Neural cell (in vitro differentiated cells): ENCODE results near the gene HPS4. TPM values are rescaled to one million over a fixed set of nuclear protein-coding genes. Genes with fewer than 3 reads are reported as not detected.

ENCODE experiments used
- H2AFZ ChIP-seq: fragments of 200-600, 300-800 bp; sonication (generic), shearing (Covaris generic); 2 replicates; pipeline ENCODE4 v1.6.0; 2014; ENCODE audit warnings: low read depth, mild to moderate bottlenecking, antibody characterized with exemption, low read length, moderate library complexity
- H3F3A ChIP-seq: fragments of 200-600 bp; shearing (Covaris generic); 2 replicates; pipeline ENCODE4 v1.6.1; 2016; ENCODE audit warnings: mild to moderate bottlenecking, moderate library complexity, mixed read lengths, antibody characterized with exemption, low read length; ENCODE audit not compliant: insufficient read depth, poor library complexity, severe bottlenecking
- H3K27ac ChIP-seq: fragments of 200-600, 300-800 bp; sonication (generic), shearing (Covaris generic); 2 replicates; pipeline ENCODE4 v1.5.1; 2014; ENCODE audit warnings: mild to moderate bottlenecking, low read length, moderate library complexity
- H3K27me3 ChIP-seq: fragments of 300-800, 200-600 bp; sonication (generic), shearing (Covaris generic); 2 replicates; pipeline ENCODE4 v1.6.0; 2014; ENCODE audit warnings: mild to moderate bottlenecking, low read depth, low read length, moderate library complexity; ENCODE audit not compliant: insufficient read depth
- H3K36me3 ChIP-seq: fragments of 300-800, 200-600 bp; sonication (generic), shearing (Covaris generic); 2 replicates; pipeline ENCODE4 v1.5.1; 2014; ENCODE audit warnings: mild to moderate bottlenecking, antibody characterized with exemption, low read length, moderate library complexity; ENCODE audit not compliant: insufficient read depth
- H3K4me2 ChIP-seq: fragments of 300-800, 200-600 bp; sonication (generic), shearing (Covaris generic); 2 replicates; pipeline ENCODE4 v1.6.0; 2014; ENCODE audit warnings: mild to moderate bottlenecking, low read length
- H3K4me3 ChIP-seq: fragments of 300-800, 200-600 bp; sonication (generic), shearing (Covaris generic); 2 replicates; pipeline ENCODE4 v1.5.1; 2014; ENCODE audit warnings: mild to moderate bottlenecking, low read length, moderate library complexity
- H3K79me2 ChIP-seq: fragments of 200-600 bp; shearing (Covaris generic); replicated peaks from 2 replicates; pipeline ENCODE4 v1.6.0; 2014; ENCODE audit warnings: mild to moderate bottlenecking, low read length, moderate library complexity; ENCODE audit not compliant: insufficient read depth
- H3K9ac ChIP-seq: fragments of 300-800, 200-600 bp; sonication (generic), shearing (Covaris generic); 2 replicates; pipeline ENCODE4 v1.6.1; 2016; ENCODE audit warnings: mild to moderate bottlenecking, low read length, mixed read lengths
- H3K9me2 ChIP-seq: fragments of 200-600 bp; shearing (Covaris generic); 2 replicates; pipeline ENCODE4 v1.6.1; 2016; ENCODE audit warnings: mild to moderate bottlenecking, low read length, mixed read lengths; ENCODE audit not compliant: insufficient read depth
- H3K9me3 ChIP-seq: fragments of 200-600, 300-800 bp; sonication (generic), shearing (Covaris generic); 2 replicates; pipeline ENCODE4 v1.6.1; 2016; ENCODE audit warnings: mild to moderate bottlenecking, mixed run types, low read length, moderate library complexity, mixed read lengths
- H4K20me1 ChIP-seq: fragments of 200-600 bp; shearing (Covaris generic); 2 replicates; pipeline ENCODE4 v1.6.1; 2016; ENCODE audit warnings: mild to moderate bottlenecking, mixed run types; ENCODE audit not compliant: insufficient read depth
- EZH2 ChIP-seq: fragments of 200-600, 300-800 bp; shearing (Covaris generic), sonication (generic); IDR thresholded peaks from 2 replicates; pipeline ENCODE4 v1.6.1; 2014; ENCODE audit warnings: antibody characterized with exemption, low read length, borderline replicate concordance, mild to moderate bottlenecking; ENCODE audit not compliant: insufficient read depth, poor library complexity, severe bottlenecking
- MXI1 ChIP-seq: fragments of 450-650 bp; conservative IDR thresholded peaks from 2 replicates; pipeline ENCODE4 v1.6.1; 2014; ENCODE audit warnings: antibody characterized with exemption, mild to moderate bottlenecking; ENCODE audit not compliant: poor library complexity, severe bottlenecking
- POLR2AphosphoS5 ChIP-seq: IDR thresholded peaks from 2 replicates; pipeline ENCODE4 v1.6.1; 2012
- RAD21 ChIP-seq: fragments of 450-650 bp; conservative IDR thresholded peaks from 2 replicates; pipeline ENCODE4 v1.6.1; 2014; ENCODE audit warnings: antibody characterized with exemption, mild to moderate bottlenecking, moderate library complexity
- SMC3 ChIP-seq: fragments of 450-650 bp; conservative IDR thresholded peaks from 2 replicates; pipeline ENCODE4 v1.6.1; 2014; ENCODE audit warnings: antibody characterized with exemption, mild to moderate bottlenecking, moderate library complexity; ENCODE audit not compliant: poor library complexity
- TAF1 ChIP-seq: IDR thresholded peaks from 2 replicates; pipeline ENCODE4 v1.6.1; 2012; ENCODE audit warnings: low read depth
- polyA plus RNA-seq: library from polyadenylated mRNA; depleted of rRNA; stranded (reverse); fragments of >200 nt; gene quantifications from 2 replicates; pipeline ENCODE4 v1.2.3, GENCODE V29; 2014
- TF ChIP-seq, protein P1 (sequence below): fragments of 450-650 bp; IDR thresholded peaks from 2 replicates; pipeline ENCODE4 v1.5.1; 2014; ENCODE audit warnings: antibody characterized with exemption, mild to moderate bottlenecking, moderate library complexity; ENCODE audit not compliant: poor library complexity, severe bottlenecking
- TF ChIP-seq, protein P2 (sequence below): IDR thresholded peaks from 2 replicates; pipeline ENCODE4 v1.6.1; 2012; ENCODE audit warnings: borderline replicate concordance

The HPS4 gene
- polyA plus RNA-seq, 1 donor from 2014 or later: 54.1 TPM

DNA sequence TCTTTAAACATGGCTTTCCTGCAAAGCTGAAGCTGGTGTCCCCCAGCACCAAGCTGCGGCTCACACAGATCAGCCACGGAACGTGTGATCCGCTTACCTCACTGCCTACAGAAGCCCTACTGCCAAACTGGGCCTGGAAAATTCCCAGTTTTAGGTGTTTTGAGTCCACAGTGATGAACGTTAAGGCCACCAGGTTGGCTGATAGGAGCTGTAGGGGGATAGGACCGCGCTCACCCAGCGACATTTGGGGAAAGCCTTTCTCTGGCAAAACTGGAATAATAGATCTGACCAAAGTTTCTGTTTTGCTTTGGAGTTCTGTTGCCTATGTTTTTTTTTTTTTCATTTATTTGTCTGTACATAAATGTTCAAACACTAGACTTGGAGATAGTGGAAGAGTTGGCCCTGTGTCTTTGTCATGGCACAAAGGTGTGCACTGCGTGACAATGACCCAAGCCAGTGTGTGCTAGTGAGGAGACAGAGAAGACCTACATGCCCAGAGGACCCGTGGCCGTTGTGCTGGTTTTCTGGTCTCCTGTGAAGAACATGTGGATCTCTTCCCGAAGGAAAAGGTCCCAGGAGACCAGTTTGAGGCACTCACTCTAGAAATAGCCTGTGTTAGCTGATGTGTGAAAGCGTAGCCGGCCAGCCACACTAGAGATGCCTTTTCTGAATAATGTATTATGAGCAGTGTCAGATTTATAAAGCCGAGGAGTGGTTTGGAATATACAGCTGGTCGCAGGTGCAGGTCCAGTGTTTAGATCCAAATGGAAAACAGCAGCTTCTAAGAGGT lies 39.5 kb downstream of the HPS4 start:
- H3K79me2 ChIP-seq: no peaks in the 10 kb centered on the region

DNA sequence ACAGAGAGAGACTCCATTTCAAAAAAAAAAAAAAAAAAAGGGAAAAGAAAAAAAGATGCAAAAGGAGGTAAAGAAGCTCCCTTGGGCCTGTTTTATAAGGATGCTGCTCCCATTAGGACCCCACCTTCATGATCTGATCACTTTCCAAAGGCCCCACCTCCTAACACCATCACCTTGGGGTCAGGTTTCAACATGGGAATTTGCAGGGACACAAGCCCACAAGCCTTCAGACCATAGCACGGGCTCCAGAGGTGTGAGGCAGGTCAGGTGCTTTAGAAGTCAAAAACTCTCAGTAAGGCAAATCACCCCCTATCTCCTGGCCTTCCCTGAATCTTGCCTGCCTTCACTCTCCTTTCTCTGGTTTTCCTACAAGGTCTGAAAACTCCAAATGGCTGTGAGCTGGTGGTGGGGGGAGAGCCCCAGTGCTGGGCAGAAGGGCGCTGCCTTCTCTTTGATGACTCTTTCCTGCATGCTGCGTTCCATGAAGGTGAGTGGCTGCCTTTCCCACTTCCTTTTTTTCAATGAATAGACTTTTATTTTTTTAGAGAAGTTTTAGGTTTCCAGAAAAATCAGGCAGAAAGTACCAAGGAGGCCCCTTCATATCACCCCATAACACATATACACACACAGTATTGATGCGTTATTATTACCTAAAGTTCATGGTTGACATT lies 41.4 kb downstream of the HPS4 start:
- no peak overlapping the region for H3K4me3 ChIP-seq
- no peak overlapping the region for H2AFZ ChIP-seq
- H3K4me2 ChIP-seq: no peak overlapping the region
- H3K9me3 ChIP-seq: no peaks in the 10 kb centered on the region
- no peak overlapping the region for H3K27ac ChIP-seq
- no peaks in the 10 kb centered on the region for H3K27me3 ChIP-seq
- H4K20me1 ChIP-seq: no peaks in the 10 kb centered on the region
- no peaks in the 10 kb centered on the region for H3K9me2 ChIP-seq
- H3F3A ChIP-seq: no peaks in the 10 kb centered on the region
- TF ChIP-seq MXI1: no peak
- TF ChIP-seq SMC3: no peak
- no peaks in the 10 kb centered on the region for H3K79me2 ChIP-seq
- no peak overlapping the region for H3K9ac ChIP-seq
- no peaks in the 10 kb centered on the region for H3K36me3 ChIP-seq

More for the DNA sequence above, 39.5 kb downstream of the HPS4 start:
- Histone ChIP-seq H4K20me1 (no peaks in the 10 kb centered on the region), H3K27ac (no peak overlapping the region), H3K27me3 (no peaks in the 10 kb centered on the region), H3K4me3 (no peak overlapping the region), H3K4me2 (no peak overlapping the region), H3K9me3 (no peaks in the 10 kb centered on the region), H3K9me2 (no peaks in the 10 kb centered on the region), H3K36me3 (no peaks in the 10 kb centered on the region), H2AFZ (no peak overlapping the region), H3F3A (no peaks in the 10 kb centered on the region), H3K9ac (no peak overlapping the region)
- TF ChIP-seq EZH2 (no peak), RAD21 (no peak), POLR2AphosphoS5 (no peak), TAF1 (no peak), MXI1 (no peak)
- TF ChIP-seq, protein P1, sequence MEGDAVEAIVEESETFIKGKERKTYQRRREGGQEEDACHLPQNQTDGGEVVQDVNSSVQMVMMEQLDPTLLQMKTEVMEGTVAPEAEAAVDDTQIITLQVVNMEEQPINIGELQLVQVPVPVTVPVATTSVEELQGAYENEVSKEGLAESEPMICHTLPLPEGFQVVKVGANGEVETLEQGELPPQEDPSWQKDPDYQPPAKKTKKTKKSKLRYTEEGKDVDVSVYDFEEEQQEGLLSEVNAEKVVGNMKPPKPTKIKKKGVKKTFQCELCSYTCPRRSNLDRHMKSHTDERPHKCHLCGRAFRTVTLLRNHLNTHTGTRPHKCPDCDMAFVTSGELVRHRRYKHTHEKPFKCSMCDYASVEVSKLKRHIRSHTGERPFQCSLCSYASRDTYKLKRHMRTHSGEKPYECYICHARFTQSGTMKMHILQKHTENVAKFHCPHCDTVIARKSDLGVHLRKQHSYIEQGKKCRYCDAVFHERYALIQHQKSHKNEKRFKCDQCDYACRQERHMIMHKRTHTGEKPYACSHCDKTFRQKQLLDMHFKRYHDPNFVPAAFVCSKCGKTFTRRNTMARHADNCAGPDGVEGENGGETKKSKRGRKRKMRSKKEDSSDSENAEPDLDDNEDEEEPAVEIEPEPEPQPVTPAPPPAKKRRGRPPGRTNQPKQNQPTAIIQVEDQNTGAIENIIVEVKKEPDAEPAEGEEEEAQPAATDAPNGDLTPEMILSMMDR: no peak
- TF ChIP-seq, protein P2, sequence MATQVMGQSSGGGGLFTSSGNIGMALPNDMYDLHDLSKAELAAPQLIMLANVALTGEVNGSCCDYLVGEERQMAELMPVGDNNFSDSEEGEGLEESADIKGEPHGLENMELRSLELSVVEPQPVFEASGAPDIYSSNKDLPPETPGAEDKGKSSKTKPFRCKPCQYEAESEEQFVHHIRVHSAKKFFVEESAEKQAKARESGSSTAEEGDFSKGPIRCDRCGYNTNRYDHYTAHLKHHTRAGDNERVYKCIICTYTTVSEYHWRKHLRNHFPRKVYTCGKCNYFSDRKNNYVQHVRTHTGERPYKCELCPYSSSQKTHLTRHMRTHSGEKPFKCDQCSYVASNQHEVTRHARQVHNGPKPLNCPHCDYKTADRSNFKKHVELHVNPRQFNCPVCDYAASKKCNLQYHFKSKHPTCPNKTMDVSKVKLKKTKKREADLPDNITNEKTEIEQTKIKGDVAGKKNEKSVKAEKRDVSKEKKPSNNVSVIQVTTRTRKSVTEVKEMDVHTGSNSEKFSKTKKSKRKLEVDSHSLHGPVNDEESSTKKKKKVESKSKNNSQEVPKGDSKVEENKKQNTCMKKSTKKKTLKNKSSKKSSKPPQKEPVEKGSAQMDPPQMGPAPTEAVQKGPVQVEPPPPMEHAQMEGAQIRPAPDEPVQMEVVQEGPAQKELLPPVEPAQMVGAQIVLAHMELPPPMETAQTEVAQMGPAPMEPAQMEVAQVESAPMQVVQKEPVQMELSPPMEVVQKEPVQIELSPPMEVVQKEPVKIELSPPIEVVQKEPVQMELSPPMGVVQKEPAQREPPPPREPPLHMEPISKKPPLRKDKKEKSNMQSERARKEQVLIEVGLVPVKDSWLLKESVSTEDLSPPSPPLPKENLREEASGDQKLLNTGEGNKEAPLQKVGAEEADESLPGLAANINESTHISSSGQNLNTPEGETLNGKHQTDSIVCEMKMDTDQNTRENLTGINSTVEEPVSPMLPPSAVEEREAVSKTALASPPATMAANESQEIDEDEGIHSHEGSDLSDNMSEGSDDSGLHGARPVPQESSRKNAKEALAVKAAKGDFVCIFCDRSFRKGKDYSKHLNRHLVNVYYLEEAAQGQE: peak; percentile 19
